NCI-H146 treated with DMSO at 0.1 percent for 48 hours (cell line): ENCODE results near the gene MRPL43.

Source experiments
- DNase-seq: peaks from one replicate; lab custom pipeline; 2025; ENCODE audit not compliant: unreplicated experiment; lab: John Stamatoyannopoulos, UW

The MRPL43 gene

DNA sequence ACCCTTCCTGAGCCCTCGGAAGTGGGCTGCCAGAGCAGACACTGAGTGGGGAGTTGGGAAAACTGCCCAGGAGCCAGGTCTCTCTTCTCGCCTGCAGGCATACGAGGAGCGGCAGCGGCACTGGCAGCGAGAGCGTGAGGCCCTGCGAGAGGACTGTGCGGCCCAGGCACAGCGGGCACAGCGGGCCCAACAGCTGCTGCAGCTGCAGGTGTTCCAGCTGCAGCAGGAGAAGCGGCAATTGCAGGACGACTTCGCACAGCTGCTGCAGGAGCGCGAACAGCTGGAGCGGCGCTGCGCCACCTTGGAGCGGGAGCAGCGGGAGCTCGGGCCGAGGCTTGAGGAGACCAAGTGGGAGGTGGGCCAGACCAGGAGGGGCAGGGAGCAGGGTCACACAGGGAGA, 18.1 kb upstream of the MRPL43 start:
- DNase-seq, result no peak

DNA sequence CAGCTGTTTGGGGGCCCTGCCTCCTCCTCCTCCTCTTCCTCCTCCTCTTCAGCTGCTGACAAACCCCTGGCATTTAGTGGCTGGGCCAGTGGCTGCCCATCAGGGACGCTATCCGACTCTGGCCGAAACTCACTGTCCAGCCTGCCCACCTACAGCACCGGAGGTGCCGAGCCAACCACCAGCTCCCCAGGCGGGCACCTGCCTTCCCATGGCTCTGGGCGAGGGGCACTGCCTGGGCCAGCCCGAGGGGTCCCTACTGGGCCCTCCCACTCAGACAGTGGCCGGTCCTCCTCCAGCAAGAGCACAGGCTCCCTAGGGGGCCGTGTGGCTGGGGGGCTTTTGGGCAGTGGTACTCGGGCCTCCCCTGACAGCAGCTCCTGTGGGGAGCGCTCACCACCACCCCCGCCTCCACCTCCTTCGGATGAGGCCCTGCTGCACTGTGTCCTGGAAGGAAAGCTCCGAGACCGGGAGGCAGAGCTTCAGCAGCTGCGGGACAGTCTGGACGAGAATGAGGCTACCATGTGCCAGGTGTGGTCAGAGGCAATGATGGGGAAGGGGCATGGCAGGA, 16.4 kb upstream of the MRPL43 start:
- DNase-seq, result no peak

DNA sequence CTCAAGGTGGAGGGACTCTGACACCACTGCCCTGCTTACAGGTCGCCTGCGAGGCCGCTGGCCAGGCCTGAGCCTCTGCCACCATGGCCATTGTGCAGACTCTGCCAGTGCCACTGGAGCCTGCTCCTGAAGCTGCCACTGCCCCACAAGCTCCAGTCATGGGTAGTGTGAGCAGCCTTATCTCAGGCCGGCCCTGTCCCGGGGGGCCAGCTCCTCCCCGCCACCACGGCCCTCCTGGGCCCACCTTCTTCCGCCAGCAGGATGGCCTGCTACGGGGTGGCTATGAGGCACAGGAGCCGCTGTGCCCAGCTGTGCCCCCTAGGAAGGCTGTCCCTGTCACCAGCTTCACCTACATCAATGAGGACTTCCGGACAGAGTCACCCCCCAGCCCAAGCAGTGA, 15.2 kb upstream of the MRPL43 start:
- no peak for DNase-seq

DNA sequence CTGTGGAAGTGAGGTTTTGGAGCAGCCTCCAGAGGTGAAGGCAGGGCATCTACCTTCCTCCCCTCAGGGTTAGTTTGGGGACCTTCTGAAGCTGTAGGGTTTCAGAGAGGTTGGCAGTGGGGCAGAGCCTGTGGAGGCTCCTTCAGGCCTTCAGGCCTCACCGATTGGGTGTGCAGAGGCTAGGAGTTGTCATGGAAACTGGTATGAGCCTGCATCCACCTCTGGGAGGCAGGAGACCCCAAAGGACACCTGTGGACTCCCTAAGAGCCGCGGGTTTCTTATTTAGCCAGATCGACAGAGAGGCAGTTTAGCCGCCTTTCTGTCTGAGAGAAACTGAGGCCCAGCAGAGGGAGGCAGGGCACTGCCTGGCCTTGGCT, 14.3 kb upstream of the MRPL43 start:
- no peak for DNase-seq

DNA sequence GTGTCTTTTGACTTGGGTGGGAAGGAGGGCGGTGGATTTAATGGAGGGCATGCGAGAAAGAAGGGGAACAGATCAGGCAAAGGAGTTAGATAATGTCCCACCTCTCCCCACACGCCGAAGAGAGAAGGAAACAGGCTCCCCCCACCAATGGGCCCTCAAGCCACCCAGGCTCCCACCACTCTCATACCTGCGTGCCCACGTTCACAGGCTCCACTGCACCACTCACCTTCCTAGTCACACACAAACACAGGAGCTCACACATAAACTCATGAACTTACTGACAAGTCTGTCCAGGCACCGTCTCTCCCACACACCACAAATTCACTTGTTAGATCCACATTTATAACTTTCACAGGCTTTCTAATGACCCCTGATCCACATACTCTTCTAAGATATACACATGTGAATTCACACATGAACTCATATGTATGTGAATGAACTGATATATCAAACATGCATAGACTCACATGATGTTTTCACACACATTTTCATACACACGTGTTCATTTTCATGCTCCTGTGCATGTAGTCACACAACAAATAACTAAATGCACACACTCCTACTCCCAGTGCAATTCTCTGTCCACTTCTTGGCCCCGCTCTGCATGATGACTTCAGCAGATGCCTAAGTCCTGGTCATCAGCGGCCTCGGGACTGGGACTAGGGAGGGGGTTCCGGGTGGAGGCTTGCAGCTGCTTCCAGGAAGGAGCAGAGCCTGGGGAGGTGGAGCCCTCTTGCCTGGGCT, 13.8 kb upstream of the MRPL43 start:
- no peak for DNase-seq

DNA sequence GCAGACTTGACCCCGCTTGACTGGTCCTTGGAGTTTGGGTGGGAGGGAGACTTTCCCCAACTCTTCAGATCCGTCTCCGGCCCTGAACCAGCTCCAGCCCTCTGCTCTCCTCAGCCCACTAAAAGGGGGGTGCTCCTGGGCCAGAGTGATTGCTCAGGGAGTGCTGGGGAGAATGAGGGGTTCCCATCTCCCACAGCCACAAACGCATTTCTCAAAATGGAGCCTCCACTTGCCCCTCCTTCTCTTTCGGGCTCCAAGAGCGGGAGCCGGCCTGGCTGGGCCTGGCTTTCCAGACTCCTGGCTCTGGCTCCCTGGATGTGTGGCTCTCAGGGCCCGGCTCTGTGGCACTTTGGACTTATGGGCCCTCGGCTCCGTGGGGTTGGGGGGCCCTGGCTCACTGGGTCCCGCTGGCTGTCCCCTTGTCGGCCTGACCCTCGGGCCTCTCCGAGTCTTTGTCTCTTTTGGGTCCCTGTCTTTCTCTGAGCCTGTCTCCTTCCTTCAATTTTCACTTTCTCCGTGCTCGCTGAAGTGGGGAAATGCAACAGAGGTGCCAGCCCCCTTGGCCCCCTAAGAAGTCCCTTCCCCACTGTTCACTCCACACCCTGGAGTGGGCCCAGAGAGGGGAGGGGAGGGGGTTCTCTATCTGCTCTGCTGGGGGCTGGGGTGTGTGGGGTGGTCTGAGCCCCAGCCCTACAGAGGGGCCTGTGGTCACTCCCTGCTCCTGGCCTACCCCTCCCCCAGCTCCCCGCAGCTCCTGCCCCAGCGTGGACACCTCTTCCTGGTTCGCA, 13.0 kb upstream of the MRPL43 start:
- no peak for DNase-seq

DNA sequence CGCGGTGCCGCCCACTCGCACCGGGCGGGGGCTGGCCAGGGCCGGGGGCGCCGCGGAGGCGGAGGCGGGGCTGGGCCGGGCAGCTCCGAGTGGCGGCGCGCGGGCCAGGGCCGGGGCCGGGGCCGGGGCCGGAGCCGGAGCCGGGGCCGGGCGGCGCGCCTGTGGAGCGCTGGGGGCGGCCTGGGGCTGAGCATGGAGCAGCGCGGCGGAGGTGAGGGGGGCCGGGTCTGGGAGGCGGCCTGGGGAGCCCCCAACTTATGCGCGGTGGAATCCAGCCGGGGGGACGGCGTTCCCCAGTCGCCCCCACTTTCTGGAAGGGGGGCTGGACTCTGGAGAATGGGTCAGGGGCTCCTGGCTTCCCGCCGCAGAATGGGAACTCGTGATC, 12.4 kb upstream of the MRPL43 start, which contains the start of gene LZTS2:
LZTS2 (plus strand) TSS at position 67 of the 385 bp plus-strand sequence. CDS start 2,731 bp downstream, outside the sequence.
- DNase-seq, result no peak

DNA sequence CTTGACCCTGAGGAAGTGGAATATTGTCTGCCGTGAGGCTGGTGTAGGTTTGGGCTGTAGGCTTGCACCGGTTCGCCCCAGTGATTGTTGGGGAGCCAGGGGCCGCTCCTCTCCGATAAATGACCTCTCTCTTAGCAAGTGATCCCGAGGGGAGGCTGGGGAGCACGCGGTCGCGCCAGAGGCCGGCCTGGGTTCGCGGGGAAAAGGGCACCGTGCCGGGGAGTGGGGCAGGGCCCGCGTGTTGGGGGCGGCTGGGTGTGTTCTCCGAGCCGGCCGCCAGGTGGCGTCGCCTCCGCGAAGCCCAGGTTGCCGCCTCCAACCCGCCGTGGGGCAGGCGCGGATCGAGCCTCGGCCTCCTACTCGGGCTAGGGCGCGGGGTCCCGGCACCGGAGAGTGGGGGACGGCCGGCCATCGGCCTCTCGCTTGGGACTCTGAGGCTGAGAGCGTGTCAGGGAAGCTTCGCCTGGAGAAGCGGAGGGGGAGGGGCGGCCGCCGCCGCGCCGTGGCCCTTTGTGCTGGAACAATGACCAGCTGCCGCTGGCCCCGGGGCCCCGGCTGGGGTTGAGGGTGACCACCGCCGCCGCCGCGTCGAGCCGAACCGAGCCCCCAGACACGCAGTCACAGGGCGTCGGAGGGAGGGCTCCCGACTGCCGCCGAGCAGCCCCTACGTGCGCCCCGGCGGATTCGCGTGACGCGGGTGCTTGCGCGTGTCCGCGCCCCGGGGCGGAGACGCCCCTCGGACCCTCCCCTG, 11.9 kb upstream of the MRPL43 start:
- DNase-seq, result peak; percentile 24

DNA sequence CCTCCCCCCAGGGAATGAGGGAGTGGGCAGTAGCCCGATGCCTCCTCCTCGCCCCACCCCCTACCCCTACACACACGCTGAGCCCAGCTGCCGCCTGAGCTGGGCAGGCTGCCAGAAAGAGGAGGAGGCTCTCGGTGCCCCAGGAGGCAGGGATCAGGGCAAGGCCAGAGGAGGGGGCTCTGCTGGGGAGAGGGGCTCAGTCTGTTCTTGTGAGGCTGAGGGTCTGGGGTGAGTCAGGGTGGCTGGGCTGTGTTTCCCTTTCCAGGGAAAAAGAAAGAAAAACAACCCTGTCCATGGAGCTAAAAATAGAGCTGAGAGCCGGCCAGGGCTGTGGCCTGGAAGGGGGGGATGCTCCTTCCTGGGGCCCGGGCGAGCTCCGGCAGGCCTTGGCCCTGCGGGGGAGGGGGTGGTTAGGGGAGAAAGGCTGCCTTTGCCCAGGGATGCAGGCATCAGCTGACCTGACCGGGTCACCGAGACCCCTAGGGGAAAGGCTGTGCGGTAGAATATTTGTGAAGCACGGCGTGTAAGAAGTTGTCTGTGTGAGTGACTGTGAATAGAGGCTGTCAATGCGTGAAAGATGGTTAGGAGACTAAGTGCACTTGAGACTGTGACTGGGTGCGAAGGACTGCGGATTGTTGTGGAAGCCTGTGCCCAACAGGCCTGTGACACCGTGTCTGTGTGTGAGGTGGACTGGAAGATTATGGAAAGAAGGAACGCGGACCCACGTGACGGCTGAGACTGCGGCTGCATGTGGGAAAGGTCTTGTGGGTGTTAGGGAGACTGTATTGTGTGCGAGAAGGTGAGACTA, 11.1 kb upstream of the MRPL43 start:
- DNase-seq, result peak; percentile 84

DNA sequence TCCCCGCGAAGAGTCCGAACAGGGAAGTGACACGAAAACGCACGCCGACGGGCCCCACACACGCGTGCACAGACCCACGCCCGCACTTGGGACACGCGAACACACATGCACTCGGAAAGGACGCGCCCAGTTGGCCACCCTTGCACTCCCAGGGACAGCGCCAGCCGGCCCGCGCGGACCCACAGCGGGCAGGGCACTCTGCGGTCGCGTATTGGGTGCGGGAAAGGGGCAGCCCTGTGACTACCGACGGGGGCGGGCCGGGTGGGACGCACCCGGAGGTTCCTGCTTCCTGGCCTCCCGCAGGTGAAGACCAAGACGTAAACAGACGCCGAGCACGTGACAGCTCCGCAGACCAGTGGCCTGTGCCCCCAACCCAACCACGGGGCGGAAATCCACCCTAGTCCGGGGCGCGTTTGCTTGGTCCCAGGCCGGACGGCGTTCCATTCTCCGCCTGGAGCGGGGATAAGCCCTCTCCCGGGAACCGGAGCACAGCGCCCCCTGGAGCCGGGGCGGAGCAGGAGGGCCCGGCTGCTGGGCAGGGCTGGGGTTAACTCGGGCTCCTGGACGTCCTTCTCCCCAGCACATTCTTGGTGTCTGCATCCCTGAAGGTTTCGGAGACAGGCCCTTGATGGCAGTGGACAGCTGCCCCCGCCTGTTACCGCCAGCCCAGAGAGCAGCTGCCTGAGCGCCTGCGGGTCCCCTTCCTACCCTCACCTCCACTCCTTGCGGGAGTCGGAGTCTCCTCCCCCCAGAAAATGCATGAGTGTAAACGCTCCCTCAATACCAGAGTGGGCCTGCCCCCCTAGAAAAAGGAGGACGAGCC, 10.3 kb upstream of the MRPL43 start:
- peak; percentile 72 for DNase-seq

DNA sequence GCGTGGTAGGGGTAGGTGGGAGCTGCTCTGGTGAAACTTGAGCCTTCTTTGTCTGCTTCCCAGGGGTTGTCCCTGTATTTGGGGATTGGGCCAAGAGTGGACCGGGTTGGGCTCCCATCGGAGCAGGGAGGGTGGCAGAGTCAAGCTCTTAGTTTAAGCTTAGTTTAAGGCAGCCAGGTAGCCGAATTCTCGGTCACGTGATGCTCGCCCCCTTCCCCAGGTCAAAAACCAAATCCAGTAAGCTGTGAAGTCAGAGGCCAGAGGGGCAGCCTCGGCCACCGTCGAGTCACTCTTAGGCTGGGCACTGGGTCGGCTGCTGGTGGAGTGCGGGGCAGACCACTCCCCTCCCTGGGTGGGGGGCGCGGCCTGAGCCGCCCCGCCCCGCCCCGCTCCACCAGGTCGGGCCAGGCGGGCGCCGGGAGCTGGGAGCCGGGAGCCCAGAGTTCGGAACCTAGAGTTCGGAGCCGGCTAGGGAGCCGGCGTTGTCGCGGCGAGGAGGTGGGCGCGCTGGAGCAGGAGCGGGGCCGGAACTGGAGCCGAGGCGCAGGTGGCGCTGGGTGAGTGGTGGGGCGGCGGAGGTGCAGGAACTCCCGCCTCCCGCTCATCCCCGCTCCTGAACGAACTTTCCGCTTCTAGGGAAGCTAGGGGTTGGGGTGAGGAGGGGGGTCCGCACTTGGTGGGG, 9.5 kb upstream of the MRPL43 start:
- DNase-seq, result peak; percentile 49

DNA sequence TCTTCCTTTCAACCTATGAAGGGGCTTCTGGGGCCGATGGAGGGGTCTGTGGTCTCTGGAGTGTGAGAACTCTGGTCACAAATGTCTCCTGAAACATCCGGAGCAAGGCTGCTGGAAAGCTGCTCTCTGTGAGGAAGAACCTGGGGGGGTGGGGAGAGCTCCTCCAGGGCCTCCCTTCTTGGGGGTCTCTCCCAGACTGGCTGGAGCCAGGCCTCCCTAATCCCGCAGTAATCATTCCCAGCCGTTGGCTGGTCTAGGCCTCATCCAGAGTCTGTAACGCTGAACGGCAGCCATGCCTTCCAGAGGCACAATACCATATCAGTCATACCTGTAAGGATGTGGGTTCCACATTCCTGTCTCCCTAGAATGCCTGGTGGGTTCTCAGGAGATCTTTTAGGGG, 7.9 kb upstream of the MRPL43 start:
- DNase-seq, result no peak

DNA sequence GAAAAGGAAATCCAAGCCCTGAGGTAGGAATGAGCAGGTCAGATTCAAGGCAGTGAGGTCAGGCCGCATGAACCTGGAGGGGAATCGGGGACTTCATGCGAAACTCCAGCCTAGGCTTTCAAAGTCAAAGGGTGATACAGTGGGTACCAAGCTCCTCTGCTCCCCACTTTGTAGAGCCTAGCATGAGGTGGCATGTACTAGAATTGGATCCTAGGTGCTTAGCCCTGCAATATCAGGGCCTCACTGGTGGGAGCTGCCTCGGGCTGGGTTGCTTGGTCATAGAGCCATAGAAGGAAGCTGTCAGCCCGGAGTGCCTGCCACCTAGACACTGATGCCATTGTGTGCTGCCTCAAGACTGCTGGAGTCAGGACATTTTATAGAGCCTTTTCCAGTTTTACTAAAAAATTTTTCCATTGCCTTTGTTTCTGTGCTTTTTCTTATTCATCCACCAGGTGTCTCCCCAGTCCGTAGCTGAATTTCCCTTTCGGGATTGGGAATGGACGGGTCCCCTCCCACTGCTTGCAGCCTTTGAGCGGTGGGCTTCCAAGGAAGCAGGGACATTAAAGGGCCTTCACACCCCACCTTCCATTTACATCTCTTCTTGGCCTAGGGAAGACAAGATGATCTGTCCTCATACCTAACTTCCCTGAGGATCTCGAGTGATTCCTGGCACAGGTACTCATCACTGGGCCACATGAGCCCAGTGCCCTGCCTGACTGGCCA, 6.8 kb upstream of the MRPL43 start:
- DNase-seq, result no peak

DNA sequence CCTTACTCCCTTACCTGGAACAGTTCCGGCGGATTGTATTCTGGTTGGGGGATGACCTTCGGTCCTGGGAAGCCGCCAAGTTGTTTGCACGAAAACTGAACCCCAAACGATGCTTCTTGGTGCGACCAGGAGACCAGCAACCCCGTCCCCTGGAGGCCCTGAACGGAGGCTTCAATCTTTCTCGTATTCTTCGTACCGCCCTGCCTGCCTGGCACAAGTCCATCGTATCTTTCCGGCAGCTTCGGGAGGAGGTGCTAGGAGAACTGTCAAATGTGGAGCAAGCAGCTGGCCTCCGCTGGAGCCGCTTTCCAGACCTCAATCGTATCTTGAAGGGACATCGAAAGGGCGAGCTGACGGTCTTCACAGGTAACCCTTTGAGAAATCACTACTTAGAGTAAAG, 1.8 kb upstream of the MRPL43 start:
- DNase-seq, result no peak

DNA sequence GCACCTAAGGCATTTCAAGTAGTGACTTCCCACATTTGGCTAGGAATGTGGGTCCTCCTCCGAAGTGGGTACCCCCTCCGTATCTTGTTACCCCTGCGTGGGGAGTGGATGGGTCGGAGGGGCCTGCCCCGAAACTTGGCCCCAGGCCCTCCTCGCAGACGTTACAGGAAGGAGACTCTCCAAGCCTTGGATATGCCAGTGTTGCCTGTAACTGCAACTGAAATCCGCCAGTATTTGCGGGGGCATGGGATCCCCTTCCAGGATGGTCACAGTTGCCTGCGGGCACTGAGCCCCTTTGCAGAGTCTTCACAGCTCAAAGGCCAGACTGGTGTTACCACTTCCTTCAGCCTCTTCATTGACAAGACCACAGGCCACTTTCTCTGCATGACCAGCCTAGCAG, 869 bp upstream of the MRPL43 start:
- DNase-seq, result no peak

DNA sequence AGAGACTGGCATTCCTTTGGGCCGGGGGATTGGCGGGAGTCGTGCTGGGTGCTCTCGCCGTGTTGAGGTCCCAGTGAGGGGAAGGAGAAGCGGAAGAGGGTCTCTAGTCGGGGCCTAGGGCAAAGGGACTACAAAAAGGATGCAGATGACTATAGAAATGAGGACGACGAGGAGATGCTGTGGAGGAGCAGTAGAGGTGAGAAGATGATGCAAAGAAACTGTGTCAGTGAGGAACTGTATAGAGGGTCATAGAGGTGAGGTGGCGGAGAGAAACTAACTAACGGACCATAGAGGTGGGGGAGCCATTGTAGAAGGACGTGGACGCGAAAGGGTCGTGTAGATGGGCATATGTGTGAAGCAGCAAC, 370 bp upstream of the MRPL43 start:
- no peak for DNase-seq

DNA sequence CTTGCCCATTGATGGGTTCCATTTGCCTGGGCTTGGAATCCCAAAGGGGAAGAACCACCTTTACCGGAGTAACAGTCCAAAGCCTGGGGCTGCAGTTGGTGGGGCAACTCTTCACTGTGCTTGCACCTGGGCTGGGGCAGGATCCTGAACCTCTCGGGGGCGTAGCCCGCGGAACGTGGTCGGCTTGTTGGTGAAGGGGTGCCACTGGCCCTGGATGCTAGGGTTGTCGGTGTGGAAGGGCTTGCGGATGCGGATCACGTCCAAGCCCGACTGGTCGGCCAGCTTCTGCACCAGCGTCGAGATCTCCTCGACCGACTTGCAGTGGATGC, 710 bp downstream of the MRPL43 start:
- DNase-seq, result no peak

DNA sequence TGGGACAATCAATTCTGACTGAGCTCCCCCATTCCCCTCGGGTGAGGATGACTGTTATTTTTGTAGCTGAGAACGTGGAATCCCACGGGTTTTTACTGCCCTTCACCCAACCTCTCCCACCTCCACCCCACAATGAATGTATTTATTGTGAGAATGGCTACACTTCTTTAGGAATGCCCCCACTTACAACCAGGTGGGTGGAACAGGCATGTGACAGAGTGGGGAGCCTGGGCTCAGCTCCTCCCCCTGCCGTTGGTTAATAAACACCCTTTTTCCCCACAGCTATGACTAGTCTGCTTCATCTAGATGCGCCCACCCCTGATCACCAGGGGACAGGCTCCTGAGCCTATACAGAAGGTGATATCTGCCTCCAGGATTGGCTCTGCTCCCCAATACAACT, 2.0 kb downstream of the MRPL43 start:
- DNase-seq, result no peak

DNA sequence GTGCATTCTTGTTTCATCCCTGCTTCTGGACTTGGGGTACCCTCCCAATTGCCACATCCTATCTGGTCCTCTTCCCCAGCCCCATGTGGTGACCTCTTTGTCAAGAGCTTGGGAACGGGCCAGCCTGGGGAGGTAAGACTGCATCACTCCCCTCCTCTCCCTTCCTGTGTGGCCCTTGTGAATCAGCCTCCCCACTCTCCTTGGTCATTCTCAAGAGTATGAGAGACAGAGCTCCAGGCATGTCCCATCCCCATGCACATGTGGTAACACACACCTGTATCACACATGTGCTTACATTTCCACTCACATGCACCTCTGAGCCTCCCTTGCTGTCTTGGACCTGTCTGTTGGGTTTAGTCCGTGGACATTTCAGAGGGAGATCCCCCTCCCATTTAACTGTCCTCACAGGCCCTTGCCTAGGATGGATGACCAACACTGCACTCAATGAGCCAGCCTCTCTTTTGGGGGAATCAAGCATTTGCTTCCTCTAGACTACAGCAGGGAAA, 2.6 kb downstream of the MRPL43 start:
- DNase-seq, result no peak
